ENCODE measurements around the gene LAMC3.

Gene LAMC3

DNA sequence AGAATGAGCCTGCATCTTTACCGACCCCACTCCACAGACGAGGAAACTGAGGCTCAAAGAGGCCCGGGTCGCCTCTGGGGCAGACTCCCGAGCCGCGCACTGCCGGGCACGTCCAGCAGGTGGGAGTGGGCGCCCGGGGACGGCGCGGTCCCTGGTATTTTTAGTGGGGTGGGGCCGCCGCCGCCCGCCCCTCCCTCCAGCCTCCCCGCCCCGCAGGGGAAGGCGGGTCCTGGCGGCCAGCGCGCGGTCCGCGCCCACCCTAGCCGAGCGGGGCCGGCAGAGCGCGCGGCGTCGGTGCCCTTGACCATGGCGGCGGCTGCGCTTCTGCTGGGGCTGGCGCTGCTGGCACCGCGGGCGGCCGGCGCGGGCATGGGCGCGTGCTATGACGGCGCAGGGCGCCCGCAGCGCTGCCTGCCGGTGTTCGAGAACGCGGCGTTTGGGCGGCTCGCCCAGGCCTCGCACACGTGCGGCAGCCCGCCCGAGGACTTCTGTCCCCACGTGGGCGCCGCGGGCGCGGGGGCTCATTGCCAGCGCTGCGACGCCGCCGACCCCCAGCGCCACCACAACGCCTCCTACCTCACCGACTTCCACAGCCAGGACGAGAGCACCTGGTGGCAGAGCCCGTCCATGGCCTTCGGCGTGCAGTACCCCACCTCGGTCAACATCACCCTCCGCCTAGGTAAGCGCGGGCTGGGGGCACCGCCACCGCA lies at the start of gene LAMC3:
TSS of gene LAMC3 (plus strand) at position 266 of the 710 bp plus-strand sequence. CDS start at position 307, 41 bp downstream.
- DNase-seq = no peak

DNA sequence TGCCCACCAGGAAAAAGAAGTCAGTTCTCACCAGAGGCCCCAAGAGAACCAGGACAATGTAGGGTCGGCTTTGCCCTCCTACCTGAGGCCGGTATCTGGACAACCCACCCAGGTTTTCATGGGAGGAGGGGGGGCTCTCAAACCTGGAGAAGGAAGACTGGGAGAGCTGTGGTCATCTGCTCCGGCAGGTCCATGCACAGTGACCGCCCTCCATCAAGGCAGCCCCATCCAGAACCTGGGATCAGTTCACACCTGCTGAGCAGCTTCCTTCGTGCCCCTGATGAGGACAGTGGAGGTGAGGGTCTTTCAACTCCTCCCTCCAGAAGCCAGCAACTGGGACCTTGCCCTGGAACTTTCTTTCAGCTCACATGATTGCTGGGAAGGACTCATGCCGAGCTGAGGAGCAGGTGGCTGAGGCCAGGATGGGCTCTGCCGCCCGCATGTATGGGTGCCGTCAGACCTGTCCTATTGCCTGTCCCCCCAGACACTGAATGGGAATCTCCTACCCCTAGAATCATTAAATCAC lies 49.1 kb upstream of the LAMC3 start:
- DNase-seq = no peak

DNA sequence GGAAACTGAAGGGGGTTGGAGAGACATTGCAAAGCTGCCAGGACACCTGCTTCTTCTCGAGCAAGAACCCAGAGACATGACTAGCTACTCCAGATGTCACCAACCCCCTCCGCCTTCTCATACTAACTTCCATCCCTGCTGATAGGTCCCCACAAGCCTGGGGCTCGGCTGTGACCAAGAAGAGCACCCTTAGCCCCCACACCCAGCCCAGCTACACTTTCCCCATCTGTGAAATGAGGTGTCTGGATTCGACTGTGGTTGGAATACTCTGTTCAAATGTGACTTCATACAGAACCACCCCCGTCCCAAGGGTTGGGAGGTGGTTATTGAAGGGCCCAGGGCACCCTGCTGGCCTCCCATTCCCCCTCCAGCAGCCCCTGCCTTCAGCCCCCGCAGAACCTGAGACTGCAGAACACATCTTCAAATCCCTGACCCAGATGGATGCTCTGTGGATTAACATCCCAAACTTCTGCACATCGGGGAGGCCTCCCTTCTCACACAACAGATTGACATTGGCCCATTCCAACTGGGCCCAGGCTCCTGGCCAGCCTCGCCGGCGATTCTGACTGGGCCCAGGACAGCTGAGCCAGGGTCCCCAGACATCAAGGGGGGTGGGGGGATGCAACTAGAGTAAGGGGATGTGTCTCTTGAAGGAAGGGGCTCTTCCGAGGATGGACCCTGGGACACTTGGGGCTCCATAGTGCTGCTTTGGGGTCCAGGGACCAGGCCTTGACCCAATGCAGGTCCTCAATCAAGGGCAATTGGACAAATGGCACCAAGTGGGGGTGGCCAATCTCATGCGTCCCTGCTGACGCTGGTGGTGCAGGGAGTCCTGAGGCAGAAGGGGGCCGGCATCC lies 48.2 kb upstream of the LAMC3 start:
- no peak for DNase-seq

DNA sequence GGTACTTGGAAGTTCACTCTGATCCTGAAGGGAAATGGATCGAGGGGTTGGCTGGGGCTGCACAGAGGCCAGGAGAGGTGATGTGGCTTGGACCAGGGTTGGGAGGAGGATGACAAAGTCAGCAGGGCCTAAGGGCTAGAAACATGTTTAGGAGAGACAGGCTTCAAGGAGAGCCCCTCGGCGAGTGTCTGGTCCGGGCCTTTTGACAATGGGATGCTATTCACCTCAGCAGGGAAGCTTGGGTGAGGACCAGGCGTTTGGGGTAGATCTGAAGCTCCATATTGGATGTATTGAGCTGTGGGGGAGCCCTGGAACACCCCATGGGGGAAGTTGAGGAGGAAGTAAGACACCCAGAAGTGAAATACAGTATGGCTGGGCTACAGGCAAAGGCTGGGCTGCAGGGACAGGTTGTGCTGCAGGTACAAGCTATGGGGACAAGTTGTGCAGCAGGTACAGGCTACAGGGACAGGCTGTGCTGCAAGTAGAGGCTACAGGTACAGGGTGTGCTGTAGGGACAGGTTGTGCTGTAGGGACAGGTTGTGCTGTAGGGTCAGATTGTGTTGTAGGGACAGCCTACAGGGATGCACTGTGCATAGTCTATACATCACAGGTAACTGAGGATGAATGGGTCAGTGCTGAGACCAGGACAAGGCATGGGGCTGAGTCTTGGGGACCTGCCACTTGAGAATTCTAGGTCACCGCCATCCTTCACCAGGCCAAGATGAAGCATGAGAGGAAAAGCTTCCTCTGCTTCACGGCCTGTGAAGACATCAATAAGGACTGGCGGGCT lies 47.3 kb upstream of the LAMC3 start:
- DNase-seq = no peak

DNA sequence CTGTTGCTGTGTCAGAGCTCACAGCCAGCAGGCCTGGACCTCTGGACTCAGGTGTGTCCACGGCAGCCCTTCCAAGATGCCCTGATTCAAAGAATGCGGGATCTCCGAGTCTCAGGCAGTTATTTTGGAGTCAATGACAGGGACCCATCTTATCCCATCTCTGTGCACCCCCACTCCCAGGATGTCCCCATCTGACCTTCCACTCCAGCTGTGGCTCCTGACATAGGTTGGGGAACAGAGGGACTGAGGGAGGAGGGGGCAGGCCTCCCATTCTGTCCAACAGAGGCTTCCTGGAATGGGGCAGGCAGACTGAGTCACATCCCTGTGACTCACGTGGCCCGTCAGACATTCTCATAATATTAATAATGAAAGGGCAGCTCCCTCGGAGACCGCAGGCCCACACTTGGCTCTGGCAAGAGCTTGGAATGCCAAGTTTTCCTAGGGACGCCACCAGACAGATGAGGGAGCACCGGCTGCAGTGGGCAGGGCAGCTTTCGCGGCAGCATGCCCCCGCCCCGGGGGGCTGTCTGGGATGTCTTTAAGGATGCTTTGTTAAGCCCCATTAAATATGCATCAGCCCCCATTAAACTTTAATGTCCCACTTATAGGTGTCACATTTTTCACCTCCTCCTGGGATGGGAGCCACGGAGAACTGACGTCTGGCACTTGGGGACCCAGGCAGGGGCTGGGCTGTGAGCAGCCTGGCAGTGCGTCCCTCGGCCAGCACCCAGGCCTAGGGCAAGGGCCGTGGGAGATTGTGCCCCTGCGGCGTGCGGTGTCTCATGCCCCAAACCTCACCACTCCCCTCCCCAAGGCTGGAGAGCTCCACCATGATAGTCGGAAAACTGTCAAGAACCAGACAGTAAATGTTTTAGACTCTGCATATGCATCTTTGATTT lies 46.3 kb upstream of the LAMC3 start:
- no peak for DNase-seq

DNA sequence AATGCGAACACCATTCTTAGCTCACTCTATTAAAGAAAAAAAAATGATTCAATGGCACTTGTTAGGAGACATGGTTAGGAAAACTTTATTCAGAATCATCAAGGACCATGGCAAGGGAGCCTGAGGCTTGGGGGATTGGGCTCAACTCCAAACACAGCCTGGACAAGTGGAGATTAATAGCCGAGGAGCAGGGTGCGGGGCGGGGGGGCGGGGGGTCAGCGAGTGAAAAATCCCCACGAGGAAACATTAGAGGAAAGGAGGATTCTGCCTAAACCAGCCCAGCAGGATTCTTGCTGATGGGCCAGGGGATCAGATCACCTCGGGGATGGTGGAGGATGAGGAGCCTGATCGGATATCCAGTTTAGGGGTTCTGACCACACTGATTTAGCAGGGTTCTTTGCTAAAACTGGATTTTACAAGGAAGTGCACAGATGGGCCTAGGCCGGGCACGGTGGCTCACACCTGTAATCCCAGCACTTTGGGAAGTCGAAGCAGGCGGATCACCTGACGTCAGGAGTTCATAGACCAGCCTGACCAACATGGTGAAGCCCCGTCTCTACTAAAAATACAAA lies 45.6 kb upstream of the LAMC3 start:
- no peak for DNase-seq

DNA sequence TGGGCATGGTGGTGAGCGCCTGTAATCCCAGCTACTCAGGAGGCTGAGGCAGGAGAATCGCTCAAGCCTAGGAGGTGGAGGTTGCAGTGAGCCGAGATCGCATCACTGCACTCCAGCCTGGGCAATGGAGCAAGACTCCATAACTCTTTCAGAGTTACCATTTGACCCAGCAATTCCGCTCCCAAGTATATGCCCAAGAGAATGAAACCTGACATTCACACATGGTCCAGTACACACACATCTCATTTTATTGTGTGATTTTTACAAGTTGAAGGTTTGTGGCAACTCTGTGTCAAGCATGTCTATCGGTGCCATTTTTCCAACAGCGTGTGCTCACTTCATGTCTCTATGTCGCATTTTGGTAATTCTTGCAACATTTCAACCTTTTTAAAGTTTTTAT lies 45.1 kb upstream of the LAMC3 start:
- DNase-seq = no peak

DNA sequence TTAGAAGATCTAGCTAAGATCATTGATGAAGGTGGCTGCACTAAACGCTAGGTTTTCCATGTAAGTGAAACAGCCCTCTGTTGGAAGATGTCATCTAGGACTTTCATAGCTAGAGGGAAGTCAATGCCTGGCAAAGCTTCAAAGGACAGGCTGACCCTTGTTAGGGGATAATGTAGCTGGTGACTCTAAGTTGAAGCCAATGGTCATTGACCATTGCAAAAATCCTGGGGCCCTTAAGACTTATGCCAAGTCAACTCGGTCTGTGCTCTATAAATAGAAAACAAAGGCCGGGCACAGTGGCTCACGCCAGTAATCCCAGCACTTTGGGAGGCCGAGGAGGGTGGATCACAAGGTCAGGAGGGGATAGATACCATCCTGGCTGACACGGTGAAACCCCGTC lies 43.3 kb upstream of the LAMC3 start:
- no peak for DNase-seq

DNA sequence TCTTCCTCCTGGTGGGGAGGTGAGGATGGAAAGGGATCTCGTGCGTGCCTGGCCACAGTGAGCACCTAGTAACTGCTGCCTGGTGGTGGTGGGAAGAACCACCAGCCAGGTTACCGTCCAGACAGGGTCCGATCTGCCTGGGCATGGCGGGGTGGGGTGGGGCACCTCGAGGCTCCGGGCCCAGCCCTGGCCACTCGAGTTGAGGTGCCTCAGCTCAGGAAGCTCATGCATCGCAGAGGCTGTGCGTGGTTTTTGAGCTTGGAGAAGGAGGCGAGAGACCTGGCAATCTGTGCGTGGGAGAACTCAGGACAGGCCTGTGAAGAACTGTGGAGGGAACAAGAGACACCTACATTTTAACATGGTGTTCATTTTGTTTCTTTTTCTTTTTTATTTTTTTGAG lies 38.9 kb upstream of the LAMC3 start:
- no peak for DNase-seq

DNA sequence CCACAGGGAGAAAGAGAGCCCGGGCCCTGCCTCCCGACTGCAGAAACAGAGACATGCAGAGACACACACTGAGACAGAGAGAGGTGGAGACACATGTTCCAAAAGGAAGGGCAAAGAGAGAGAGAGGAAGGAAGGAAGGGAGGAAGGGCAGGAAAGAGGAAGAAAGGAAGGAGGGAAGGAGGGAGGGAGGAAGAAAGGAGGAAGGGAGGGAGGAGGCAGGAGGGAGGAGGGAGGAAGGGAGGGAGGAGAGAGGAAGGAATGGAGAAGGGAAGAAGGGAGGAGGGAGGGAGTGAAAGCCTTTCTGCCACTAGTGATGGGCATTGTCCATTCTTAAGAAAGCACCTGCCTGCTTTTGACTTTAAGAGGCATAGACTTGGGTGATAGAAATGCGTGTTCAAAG lies 38.1 kb upstream of the LAMC3 start:
- no peak for DNase-seq

DNA sequence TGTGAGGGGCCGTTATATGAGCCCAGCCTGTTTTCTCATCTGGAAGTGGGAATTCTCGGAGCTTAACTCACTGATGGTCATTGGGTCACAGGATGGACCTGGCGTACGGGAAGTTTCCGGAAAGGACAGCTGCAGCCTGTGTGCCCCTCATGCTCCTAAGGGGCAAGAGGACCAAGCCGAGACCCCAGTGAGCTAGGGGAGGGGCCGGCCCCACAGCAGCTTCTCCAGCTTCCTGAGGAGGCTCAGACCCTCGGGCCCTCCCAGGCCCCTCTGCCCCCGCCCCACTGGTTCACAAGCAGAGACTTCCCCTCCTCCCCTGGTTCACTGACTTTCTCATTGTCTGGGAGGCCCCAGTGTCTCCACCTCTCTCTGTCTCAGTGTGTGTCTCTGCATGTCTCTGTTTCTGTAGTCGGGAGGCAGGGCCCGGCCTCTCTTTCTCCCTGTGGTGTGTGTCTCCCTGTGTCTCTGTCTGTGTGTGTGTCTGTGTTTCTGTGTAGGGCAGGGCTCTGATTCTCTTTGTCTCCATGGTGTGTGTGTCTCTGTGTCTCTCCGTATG lies 37.6 kb upstream of the LAMC3 start:
- no peak for DNase-seq

DNA sequence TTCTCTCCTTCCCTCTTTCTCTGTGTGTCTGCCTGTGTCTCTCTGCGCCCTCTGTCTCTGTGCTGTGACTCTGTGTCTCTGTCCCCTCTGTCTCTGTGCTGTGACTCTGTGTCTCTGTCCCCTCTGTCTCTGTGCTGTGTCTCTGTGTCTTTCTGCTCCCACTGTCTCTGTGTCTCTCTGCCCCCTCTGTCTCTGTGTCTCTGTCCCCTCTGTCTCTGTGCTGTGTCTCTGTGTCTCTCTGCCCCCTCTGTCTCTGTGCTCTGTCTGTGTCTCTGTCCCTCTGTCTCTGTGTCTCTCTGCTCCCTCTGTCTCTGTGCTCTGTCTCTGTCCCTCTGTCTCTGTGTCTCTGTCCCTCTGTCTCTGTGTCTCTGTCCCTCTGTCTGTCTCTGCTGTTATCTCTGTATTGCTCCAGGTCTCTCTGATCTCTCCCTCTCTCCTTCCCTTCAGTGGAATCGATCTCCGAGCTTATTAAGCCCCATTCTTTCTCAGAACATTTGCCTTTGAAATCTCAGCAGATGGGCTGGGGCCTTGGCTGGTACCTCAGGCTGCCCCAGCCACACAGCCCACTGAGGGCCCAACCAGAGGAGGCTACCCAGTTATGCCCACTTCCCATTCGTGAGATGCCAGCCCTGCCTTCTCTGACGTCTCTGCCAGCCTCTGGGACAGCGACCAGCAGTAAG lies 36.6 kb upstream of the LAMC3 start:
- DNase-seq = no peak

DNA sequence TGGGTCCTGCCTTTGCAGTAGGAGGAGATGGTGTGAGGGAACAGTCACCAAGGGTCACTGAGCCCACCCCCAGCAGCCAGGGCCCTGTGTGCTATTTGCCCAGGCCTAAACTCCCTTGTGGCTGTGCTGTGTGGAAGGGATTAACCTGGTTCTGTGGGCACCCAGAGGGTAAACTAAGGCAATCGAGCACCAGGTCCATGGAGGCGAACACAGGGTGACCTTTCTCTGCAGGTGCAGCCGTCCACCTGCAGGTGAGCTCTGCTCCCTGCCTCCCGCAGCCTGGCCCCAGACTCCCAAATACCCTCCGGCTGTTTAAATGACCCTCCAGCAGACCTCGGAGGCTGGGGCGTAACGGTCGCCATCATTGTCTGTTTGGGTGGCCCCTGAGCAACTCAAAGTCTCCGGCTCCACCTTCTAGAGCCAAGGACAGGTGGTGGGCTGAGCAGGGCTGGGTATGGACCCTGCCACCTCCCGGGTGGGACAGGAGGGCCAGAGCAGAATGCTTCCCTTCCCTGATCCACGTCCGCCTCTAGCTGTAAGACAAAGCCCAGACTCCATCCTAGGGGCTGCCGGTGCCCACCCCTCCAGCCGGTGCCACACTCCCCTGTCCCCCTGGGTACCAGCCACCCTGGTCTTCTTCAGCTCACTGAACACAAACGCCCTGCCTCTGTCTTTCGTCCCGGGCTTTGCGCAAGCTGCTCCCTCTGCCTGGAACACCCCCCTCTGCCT lies 35.9 kb upstream of the LAMC3 start:
- no peak for DNase-seq

DNA sequence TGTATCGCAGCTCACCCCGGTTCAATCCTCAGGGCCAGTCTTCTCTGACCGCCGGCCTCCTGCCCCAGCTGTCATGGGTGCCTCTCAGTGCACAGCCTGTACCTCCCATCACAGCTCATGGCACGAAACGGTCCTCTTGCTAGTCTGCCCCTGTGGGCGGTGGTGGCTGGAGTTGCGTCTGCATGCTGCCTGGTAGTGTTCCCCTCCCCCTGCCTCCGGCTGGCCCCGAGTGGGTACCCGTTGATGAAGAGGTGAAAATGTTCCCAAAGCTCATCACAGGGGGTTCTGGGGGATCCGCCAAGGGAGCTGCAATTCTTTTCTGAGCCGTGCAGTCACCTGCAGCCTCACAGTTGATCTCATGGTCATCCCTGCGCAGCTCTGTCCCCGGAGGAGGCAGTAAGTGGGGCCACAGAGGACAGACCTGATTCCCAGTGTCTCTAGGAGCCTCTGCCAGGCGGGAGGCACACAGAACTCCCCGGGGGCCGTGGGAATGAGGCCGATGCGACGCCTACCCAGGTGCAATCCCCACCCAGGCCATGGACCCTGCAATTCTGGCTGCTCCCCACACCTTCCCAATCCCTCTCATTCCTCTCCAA lies 35.2 kb upstream of the LAMC3 start:
- no peak for DNase-seq

DNA sequence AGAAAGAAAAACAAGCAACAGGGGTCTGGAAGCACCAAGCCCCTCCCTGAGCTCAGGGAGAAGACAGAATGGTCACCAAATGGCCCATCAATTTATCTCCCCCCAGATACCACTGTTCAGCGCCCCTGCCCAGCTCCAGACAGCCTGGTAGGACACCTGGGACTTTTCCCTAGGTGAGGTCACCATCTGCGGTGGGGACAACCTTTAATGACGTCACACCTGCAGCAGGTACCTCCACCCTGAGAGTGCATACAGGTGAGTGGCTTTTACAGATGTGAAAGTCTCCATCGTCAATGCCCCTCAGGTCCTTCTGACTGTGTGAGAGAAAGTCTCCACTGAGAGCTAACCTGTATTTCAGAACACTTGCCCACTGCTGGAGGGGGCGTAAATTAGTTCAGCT lies 34.3 kb upstream of the LAMC3 start:
- DNase-seq = no peak

DNA sequence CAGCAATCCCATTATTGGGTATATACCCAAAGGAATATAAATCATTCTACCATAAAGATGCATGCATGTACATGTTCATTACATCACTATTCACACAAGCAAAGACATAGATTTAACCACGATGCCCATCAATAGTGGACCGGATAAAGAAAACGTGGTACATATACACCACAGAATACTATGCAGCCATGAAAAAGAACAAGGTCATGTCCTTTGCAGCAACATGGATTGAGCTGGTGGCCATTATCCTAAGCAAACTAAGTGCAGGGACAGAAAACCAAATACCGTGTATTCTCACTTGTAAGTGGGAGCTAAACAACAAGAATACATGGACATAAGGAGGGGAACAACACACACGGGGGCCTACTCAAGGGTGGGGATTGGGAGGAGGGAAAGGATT lies 33.8 kb upstream of the LAMC3 start:
- no peak for DNase-seq

DNA sequence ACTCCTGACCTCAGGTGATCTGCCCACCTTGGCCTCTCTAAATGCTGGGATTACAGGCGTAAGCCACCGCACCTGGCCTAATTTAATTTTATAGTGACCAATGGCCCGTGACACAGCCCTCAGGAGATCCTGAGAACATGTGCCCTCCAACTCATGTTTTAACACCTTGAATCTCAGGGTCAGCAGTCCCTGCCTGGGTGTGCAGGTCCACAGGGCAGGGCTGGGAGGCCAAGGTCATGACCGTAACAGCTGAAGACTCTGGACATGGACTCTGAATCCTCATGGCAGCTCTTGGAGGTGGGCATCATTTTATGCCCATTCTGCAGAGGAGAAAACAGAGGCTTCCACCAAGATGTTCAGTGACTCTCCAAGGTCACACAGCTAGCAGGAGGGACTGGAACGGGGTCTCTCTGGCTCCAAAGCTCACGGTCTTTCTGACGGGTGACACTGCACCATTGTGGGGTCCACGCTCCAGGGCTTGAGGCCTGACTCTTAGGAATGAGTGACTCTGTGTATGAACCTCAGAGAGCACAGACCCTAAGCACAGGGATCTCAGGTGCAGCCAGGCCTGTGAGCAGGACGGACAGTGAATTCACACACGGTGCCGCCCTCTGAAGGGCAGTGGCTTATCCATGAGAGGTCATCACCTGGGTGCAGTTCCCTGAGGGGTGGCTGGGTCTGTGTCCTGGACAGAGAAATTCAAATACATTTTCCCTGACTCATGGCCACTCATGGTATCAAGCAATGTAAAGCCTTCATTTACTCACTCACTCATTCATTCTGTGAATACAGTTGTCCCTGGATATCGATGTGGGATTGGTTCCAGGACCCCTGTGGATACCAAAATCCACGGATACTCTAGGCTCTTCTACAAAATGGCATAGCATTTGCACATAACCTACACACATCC lies 32.8 kb upstream of the LAMC3 start:
- no peak for DNase-seq

DNA sequence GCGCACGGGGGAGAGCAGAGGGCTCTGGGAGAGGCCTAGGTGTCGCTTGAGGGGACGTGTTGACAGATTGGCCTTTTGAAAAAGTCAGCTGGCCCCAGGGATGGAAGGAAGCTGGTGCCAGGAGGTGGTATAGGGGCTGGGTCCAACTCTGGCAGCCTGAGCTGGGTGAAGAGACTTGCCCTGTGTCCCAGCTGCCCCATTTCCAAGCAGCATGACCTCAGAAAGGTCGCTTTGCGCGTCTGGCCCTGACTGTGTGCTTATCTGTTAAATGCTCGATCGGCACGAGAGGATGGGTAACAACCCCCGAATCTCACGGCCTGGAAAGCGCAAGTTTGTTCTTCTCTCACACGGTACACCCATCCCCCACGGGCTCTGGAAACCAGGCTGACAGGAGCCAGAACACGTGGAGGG lies 31.2 kb upstream of the LAMC3 start:
- DNase-seq = no peak

Data from activated naive CD4-positive, alpha-beta T cell treated with anti-CD3 and anti-CD28 coated beads, Interleukin-2, amount 50 U/mL, for 16 hours (primary cell).